ENCODE measurements around the gene UNC5C. TPM values are rescaled to one million over a fixed set of nuclear protein-coding genes. Genes with fewer than 3 reads are reported as not detected.

UNC5C gene
- total and polyA plus RNA-seq, 7 experiments from 2014 or later: not detected

GRCh38 chr4:95432466-95432865, 116.3 kb downstream of the UNC5C start:
- H3K9me3 Mint-ChIP-seq: no peaks in the 10 kb centered on the region
- H3K27ac Mint-ChIP-seq: no peak overlapping the region
- no peak overlapping the region for H3K4me3 Mint-ChIP-seq
- ChIA-PET POLR2A (no interaction called here), CTCF (no interaction called here)
- Histone ChIP-seq H3K27ac (ENCODE audit: low read depth, low read length) (no peak overlapping the region), H3K27me3 (ENCODE audit: control insufficient read depth in 2 of 2, insufficient read depth in 2 of 2, low read length in 2 of 2) (no peaks in the 10 kb centered on the region), H3K36me3 (ENCODE audit: control insufficient read depth in 2 of 3, insufficient read depth in 3 of 3, low read length in 3 of 3) (no peaks in the 10 kb centered on the region), H3K4me3 (ENCODE audit: low read length) (no peak overlapping the region), H3K9me3 (ENCODE audit: control insufficient read depth in 2 of 3, low read length in 3 of 3) (no peaks in the 10 kb centered on the region), H3K4me1 (ENCODE audit: control insufficient read depth in 2 of 2, insufficient read depth in 2 of 2, low read length in 2 of 2) (no peaks in the 10 kb centered on the region)
- peaks cover 0 to 4% (median 0%) of the 10 kb centered on the region in 7 donors for H3K4me1 Mint-ChIP-seq
- no peaks in the 10 kb centered on the region for H3K36me3 Mint-ChIP-seq
- DNase-seq: no peak
- intact Hi-C loops (cut with micrococcal nuclease): loop anchor here in 1 of 2 donors (5.0 kb wide), 1 partner anchor 265 kb away; no protein-coding TSS in a partner anchor
- H3K27me3 Mint-ChIP-seq: peaks cover 0 to 7% (median 0%) of the 10 kb centered on the region in 5 donors
- ATAC-seq: no peak

DNA sequence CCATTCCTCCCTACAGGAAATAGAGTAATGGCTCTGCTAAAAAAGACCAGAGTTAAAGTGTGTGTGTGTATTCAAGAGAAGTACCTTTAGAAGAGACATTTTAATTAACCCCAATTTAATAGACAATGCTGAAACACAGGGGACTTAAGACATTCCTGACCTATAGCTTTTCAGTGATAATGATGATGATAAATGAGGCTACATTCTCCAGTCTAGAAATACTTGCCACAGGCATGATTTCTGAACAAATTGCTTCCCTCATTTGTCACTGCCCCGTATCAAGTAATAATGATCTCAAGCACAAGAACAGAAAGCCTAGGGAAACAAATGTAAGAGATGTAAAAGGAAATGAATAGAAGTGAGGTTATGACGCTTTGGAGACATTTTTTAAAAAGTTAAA, 117.1 kb downstream of the UNC5C start:
- H3K4me1 Mint-ChIP-seq: peaks cover 0 to 8% (median 3%) of the 10 kb centered on the region in 7 donors
- H3K36me3 ChIP-seq (ENCODE audit: control insufficient read depth in 2 of 3, insufficient read depth in 3 of 3, low read length in 3 of 3): no peaks in the 10 kb centered on the region
- no peaks in the 10 kb centered on the region for H3K9me3 ChIP-seq (ENCODE audit: control insufficient read depth in 2 of 3, low read length in 3 of 3)
- H3K27ac Mint-ChIP-seq: no peak overlapping the region
- no peaks in the 10 kb centered on the region for H3K27me3 ChIP-seq (ENCODE audit: control insufficient read depth in 2 of 2, insufficient read depth in 2 of 2, low read length in 2 of 2)
- CTCF ChIA-PET: no interaction called here
- intact Hi-C loops (cut with micrococcal nuclease): loop anchor here in 1 of 2 donors (5.0 kb wide), 1 partner anchor 264 kb away; no protein-coding TSS in a partner anchor
- H3K4me3 ChIP-seq (ENCODE audit: low read length): no peak overlapping the region
- ATAC-seq (no peak), DNase-seq (no peak)
- no peaks in the 10 kb centered on the region for H3K36me3 Mint-ChIP-seq
- POLR2A ChIA-PET: no interaction called here
- H3K4me3 Mint-ChIP-seq: no peak overlapping the region
- H3K27me3 Mint-ChIP-seq: peaks cover 0 to 7% (median 0%) of the 10 kb centered on the region in 5 donors
- no peaks in the 10 kb centered on the region for H3K9me3 Mint-ChIP-seq
- no peak overlapping the region for H3K27ac ChIP-seq (ENCODE audit: low read depth, low read length)
- H3K4me1 ChIP-seq (ENCODE audit: control insufficient read depth in 2 of 2, insufficient read depth in 2 of 2, low read length in 2 of 2): no peaks in the 10 kb centered on the region

GRCh38 chr4:95429416-95429815, 119.4 kb downstream of the UNC5C start:
- CTCF ChIA-PET: no interaction called here
- no peaks in the 10 kb centered on the region for H3K36me3 Mint-ChIP-seq
- Histone ChIP-seq H3K4me3 (ENCODE audit: low read length) (no peak overlapping the region), H3K9me3 (ENCODE audit: control insufficient read depth in 2 of 3, low read length in 3 of 3) (no peaks in the 10 kb centered on the region), H3K27me3 (ENCODE audit: control insufficient read depth in 2 of 2, insufficient read depth in 2 of 2, low read length in 2 of 2) (no peaks in the 10 kb centered on the region), H3K36me3 (ENCODE audit: control insufficient read depth in 2 of 3, insufficient read depth in 3 of 3, low read length in 3 of 3) (no peaks in the 10 kb centered on the region), H3K27ac (ENCODE audit: low read depth, low read length) (no peak overlapping the region), H3K4me1 (ENCODE audit: control insufficient read depth in 2 of 2, insufficient read depth in 2 of 2, low read length in 2 of 2) (no peaks in the 10 kb centered on the region)
- ATAC-seq (no peak), DNase-seq (no peak)
- POLR2A ChIA-PET: no interaction called here
- no peak overlapping the region for H3K4me3 Mint-ChIP-seq
- H3K9me3 Mint-ChIP-seq: no peaks in the 10 kb centered on the region
- peaks cover 0 to 9% (median 3%) of the 10 kb centered on the region in 7 donors for H3K4me1 Mint-ChIP-seq
- intact Hi-C loops (cut with micrococcal nuclease): no loop called here
- H3K27me3 Mint-ChIP-seq: peaks cover 0 to 7% (median 0%) of the 10 kb centered on the region in 5 donors
- no peak overlapping the region for H3K27ac Mint-ChIP-seq

DNA sequence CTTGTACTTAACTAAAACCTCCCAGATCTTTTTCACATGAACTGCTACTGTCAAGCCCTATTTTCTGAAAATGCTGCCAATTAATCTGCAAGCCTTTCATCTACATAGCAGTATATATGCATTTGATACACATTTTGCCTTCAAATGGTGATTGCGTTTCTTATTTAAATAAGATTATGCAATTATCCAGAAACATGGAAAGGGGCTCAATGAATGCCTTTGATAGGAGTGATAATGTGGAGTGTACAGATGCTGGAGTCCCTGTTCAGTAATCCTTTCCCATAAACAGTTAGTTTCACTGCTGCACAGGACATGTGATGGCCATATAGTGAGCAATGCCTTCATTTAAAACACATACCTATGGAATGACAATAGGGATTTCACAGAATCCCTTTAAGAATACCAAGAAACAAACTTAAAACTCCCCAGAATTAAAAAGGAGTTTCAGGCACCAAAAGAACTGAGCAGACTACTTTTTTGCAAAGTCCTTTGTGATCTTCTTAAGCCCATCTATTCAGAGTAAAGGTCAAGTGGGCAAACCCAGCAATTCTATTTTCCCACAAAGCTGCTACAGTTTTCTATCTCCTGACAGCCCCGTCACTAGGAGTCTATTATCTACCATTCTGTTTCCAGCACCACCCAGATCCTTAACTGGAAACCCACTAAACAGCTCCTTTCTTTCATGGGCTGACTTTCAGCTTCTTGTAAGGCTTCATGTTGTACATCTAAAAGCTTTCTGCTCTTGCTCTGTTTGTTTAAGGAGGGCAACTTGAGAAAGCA, 120.3 kb downstream of the UNC5C start:
- Histone ChIP-seq H3K4me3 (ENCODE audit: low read length) (no peak overlapping the region), H3K27me3 (ENCODE audit: control insufficient read depth in 2 of 2, insufficient read depth in 2 of 2, low read length in 2 of 2) (no peaks in the 10 kb centered on the region), H3K9me3 (ENCODE audit: control insufficient read depth in 2 of 3, low read length in 3 of 3) (no peaks in the 10 kb centered on the region), H3K4me1 (ENCODE audit: control insufficient read depth in 2 of 2, insufficient read depth in 2 of 2, low read length in 2 of 2) (no peaks in the 10 kb centered on the region), H3K27ac (ENCODE audit: low read depth, low read length) (no peak overlapping the region), H3K36me3 (ENCODE audit: control insufficient read depth in 2 of 3, insufficient read depth in 3 of 3, low read length in 3 of 3) (no peaks in the 10 kb centered on the region)
- H3K4me3 Mint-ChIP-seq: no peak overlapping the region
- no peaks in the 10 kb centered on the region for H3K36me3 Mint-ChIP-seq
- ChIA-PET POLR2A (no interaction called here), CTCF (no interaction called here)
- H3K27ac Mint-ChIP-seq: no peak overlapping the region
- H3K9me3 Mint-ChIP-seq: no peaks in the 10 kb centered on the region
- intact Hi-C loops (cut with micrococcal nuclease): no loop called here
- peaks cover 0 to 9% (median 3%) of the 10 kb centered on the region in 7 donors for H3K4me1 Mint-ChIP-seq
- H3K27me3 Mint-ChIP-seq: peaks cover 0 to 7% (median 0%) of the 10 kb centered on the region in 5 donors
- DNase-seq (no peak), ATAC-seq (no peak)

DNA sequence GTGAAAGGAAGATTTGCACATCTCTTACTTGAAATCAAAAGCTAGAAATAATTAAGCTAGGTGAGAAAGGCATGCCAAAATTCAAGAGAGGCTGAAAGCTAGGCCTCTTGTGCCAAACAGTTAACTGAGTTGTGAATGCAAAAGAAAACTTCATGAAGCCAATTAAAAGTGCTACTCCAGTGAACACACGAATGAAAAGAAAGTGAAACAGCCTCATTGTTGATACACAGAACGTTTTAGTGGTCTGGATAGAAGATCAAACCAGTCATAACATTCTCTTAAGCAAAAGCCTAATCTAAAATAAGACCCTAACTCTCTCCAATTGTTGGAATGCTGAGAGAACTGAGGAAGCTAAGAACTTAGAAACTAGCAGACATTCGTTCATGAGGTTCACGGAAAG, 122.3 kb downstream of the UNC5C start:
- Histone ChIP-seq H3K27me3 (ENCODE audit: control insufficient read depth in 2 of 2, insufficient read depth in 2 of 2, low read length in 2 of 2) (no peaks in the 10 kb centered on the region), H3K9me3 (ENCODE audit: control insufficient read depth in 2 of 3, low read length in 3 of 3) (no peaks in the 10 kb centered on the region), H3K4me1 (ENCODE audit: control insufficient read depth in 2 of 2, insufficient read depth in 2 of 2, low read length in 2 of 2) (no peaks in the 10 kb centered on the region), H3K27ac (ENCODE audit: low read depth, low read length) (no peak overlapping the region), H3K36me3 (ENCODE audit: control insufficient read depth in 2 of 3, insufficient read depth in 3 of 3, low read length in 3 of 3) (no peaks in the 10 kb centered on the region), H3K4me3 (ENCODE audit: low read length) (no peak overlapping the region)
- CTCF ChIA-PET: no interaction called here
- Mint-ChIP-seq H3K36me3 (no peaks in the 10 kb centered on the region), H3K27ac (no peak overlapping the region), H3K27me3 (peaks cover 0 to 7% (median 0%) of the 10 kb centered on the region in 5 donors), H3K4me1 (peaks cover 0 to 9% (median 3%) of the 10 kb centered on the region in 7 donors), H3K9me3 (peaks cover 0 to 2% (median 0%) of the 10 kb centered on the region in 11 donors), H3K4me3 (peak overlapping the region in 2 of 10 donors; percentile 21 to 28)
- ATAC-seq (no peak), DNase-seq (no peak)
- POLR2A ChIA-PET: no interaction called here
- intact Hi-C loops (cut with micrococcal nuclease): no loop called here

DNA sequence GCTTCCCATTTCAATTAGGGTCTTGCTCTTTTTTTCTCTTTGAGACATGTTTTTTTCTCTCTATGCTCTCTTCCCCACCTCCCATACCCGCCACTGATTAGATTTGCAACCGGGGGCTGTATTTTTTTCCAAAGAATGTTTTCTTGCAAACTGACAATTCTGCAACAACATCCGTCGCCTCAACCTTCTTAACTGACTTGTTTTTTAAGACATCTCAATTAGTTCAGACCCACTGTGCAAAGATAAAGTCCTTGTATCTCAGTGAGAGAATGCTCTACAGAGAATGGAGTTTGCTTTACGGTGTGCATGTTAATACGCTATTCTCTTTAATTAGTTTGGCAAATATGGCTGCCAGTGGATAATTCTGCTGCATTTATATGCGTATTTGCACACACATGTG, 126.3 kb downstream of the UNC5C start:
- Mint-ChIP-seq H3K4me1 (peaks cover 0 to 9% (median 2%) of the 10 kb centered on the region in 7 donors), H3K36me3 (no peaks in the 10 kb centered on the region), H3K27me3 (peaks cover 0 to 8% (median 0%) of the 10 kb centered on the region in 5 donors), H3K27ac (no peak overlapping the region), H3K4me3 (no peak overlapping the region), H3K9me3 (peaks cover 0 to 2% (median 0%) of the 10 kb centered on the region in 11 donors)
- POLR2A ChIA-PET: no interaction called here
- CTCF ChIA-PET: no interaction called here
- no peak for DNase-seq
- no peaks in the 10 kb centered on the region for H3K27me3 ChIP-seq (ENCODE audit: control insufficient read depth in 2 of 2, insufficient read depth in 2 of 2, low read length in 2 of 2)
- ATAC-seq: no peak
- no peaks in the 10 kb centered on the region for H3K4me1 ChIP-seq (ENCODE audit: control insufficient read depth in 2 of 2, insufficient read depth in 2 of 2, low read length in 2 of 2)
- no peaks in the 10 kb centered on the region for H3K36me3 ChIP-seq (ENCODE audit: control insufficient read depth in 2 of 3, insufficient read depth in 3 of 3, low read length in 3 of 3)
- no peak overlapping the region for H3K27ac ChIP-seq (ENCODE audit: low read depth, low read length)
- H3K9me3 ChIP-seq (ENCODE audit: control insufficient read depth in 2 of 3, low read length in 3 of 3): no peaks in the 10 kb centered on the region
- H3K4me3 ChIP-seq (ENCODE audit: low read length): no peak overlapping the region
- intact Hi-C loops (cut with micrococcal nuclease): no loop called here

DNA sequence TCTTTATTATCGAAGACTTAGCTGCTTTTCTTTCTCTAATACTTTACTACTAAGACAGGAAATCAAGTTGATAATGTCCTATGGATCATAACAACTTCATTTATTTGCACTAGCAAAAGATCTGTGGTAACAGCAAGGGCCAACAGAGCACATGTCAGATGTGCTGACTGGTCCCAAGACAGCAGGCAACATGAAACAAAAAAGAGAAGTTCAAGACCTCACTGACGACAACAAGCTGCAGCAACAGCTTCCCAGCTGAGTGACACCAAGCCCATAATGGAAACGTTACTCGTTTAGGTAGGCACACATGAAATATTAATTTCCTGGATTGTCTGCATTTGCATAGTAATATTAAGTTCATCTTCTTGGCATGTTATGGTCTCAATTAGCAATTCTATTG, 126.9 kb downstream of the UNC5C start:
- no peak overlapping the region for H3K4me3 Mint-ChIP-seq
- DNase-seq (no peak), ATAC-seq (no peak)
- intact Hi-C loops (cut with micrococcal nuclease): no loop called here
- ChIA-PET CTCF (no interaction called here), POLR2A (no interaction called here)
- no peaks in the 10 kb centered on the region for H3K36me3 ChIP-seq (ENCODE audit: control insufficient read depth in 2 of 3, insufficient read depth in 3 of 3, low read length in 3 of 3)
- H3K27me3 Mint-ChIP-seq: peaks cover 0 to 8% (median 0%) of the 10 kb centered on the region in 5 donors
- no peaks in the 10 kb centered on the region for H3K27me3 ChIP-seq (ENCODE audit: control insufficient read depth in 2 of 2, insufficient read depth in 2 of 2, low read length in 2 of 2)
- H3K9me3 Mint-ChIP-seq: peaks cover 0 to 2% (median 0%) of the 10 kb centered on the region in 11 donors
- H3K27ac ChIP-seq (ENCODE audit: low read depth, low read length): no peak overlapping the region
- peaks cover 0 to 7% (median 2%) of the 10 kb centered on the region in 7 donors for H3K4me1 Mint-ChIP-seq
- no peaks in the 10 kb centered on the region for H3K4me1 ChIP-seq (ENCODE audit: control insufficient read depth in 2 of 2, insufficient read depth in 2 of 2, low read length in 2 of 2)
- H3K27ac Mint-ChIP-seq: no peak overlapping the region
- H3K9me3 ChIP-seq (ENCODE audit: control insufficient read depth in 2 of 3, low read length in 3 of 3): no peaks in the 10 kb centered on the region
- H3K36me3 Mint-ChIP-seq: no peaks in the 10 kb centered on the region
- H3K4me3 ChIP-seq (ENCODE audit: low read length): no peak overlapping the region
